Caco-2 (cell line): Measurements from ENCODE around the gene LNPK. TPM values are rescaled to one million over a fixed set of nuclear protein-coding genes. Genes with fewer than 3 reads are reported as not detected.

ENCODE experiments used
- BruUV-seq: library from RNA; stranded (reverse); fragments of 400-500 nt; replicated peaks from 2 replicates; lab custom pipeline; 2021; lab: Mats Ljungman, UMichigan
- CTCF ChIA-PET: fragments of 300-600 bp; sonication (Branson Sonifier 250); formaldehyde crosslinking; loops from one replicate; lab custom pipeline; 2022; ENCODE audit warnings: antibody characterized with exemption; lab: Charles Lee
- POLR2A ChIA-PET: fragments of 300-600 bp; sonication (Branson Sonifier 250); formaldehyde crosslinking; loops from one replicate; lab custom pipeline; 2022; ENCODE audit warnings: antibody characterized with exemption; lab: Charles Lee
- DNase-seq, 2 experiments: peaks; one replicate each; pipeline versions ENCODE4 v3.0.0 to v3.0.0-alpha.2; 2020 to 2022
- H3K27me3 ChIP-seq: replicated peaks from 2 replicates; pipeline ENCODE4 v1.6.0; 2011; ENCODE audit warnings: low read length; ENCODE audit not compliant: control insufficient read depth, insufficient read depth
- H3K36me3 ChIP-seq: 2 replicates; pipeline ENCODE4 v1.5.1; 2011; ENCODE audit warnings: low read length; ENCODE audit not compliant: control insufficient read depth, insufficient read depth
- H3K4me1 ChIP-seq: fragments of 250-450 bp; sonication (Bioruptor Pico); 2 replicates; pipeline ENCODE4 v1.5.1; 2020; ENCODE audit warnings: mild to moderate bottlenecking
- H3K4me3 ChIP-seq: 2 replicates; pipeline ENCODE4 v1.5.1; 2011; ENCODE audit warnings: low read depth, mild to moderate bottlenecking, control low read depth, low read length
- H3K9me3 ChIP-seq: fragments of 250-450 bp; sonication (Bioruptor Pico); 2 replicates; pipeline ENCODE4 v1.5.1; 2020; ENCODE audit warnings: mild to moderate bottlenecking, moderate library complexity
- H3K27ac Mint-ChIP-seq: one replicate; pipeline ENCODE4 v1.8.0; 2022; ENCODE audit warnings: mixed read lengths; ENCODE audit not compliant: unreplicated experiment
- H3K27me3 Mint-ChIP-seq: one replicate; pipeline ENCODE4 v1.8.0; 2022; ENCODE audit warnings: mixed read lengths; ENCODE audit not compliant: insufficient read depth, unreplicated experiment
- H3K36me3 Mint-ChIP-seq: one replicate; pipeline ENCODE4 v1.8.0; 2022; ENCODE audit warnings: mild to moderate bottlenecking, mixed read lengths; ENCODE audit not compliant: insufficient read depth, unreplicated experiment
- H3K4me1 Mint-ChIP-seq: one replicate; pipeline ENCODE4 v1.8.0; 2022; ENCODE audit warnings: low read depth, mixed read lengths; ENCODE audit not compliant: unreplicated experiment
- H3K4me3 Mint-ChIP-seq: one replicate; pipeline ENCODE4 v1.8.0; 2022; ENCODE audit warnings: mild to moderate bottlenecking, moderate library complexity, mixed read lengths; ENCODE audit not compliant: unreplicated experiment
- H3K9me3 Mint-ChIP-seq: one replicate; pipeline ENCODE4 v1.8.0; 2022; ENCODE audit warnings: mixed read lengths; ENCODE audit not compliant: unreplicated experiment
- intact Hi-C: fragments of 100-400 bp; cut with micrococcal nuclease; formaldehyde crosslinking; loops from one replicate; pipeline ENCODE4 v1.10.0; 2022; ENCODE audit not compliant: unreplicated experiment
- total RNA-seq: library from RNA; stranded (reverse); gene quantifications from 2 replicates; pipeline ENCODE4 v1.2.3, GENCODE V29; 2022
- TF ChIP-seq, protein P1 (sequence below), 2 experiments: fragments of 200-600 bp in 1 of 2; IDR thresholded peaks; 1 replicate in 1 of 2; 2 replicates in 1 of 2; pipeline versions ENCODE4 v1.5.1 to v1.8.0; 2011 to 2022; ENCODE audit warnings: antibody characterized with exemption in 1 of 2, control low read depth in 1 of 2, inconsistent platforms in 1 of 2, low read depth in 1 of 2, low read length in 1 of 2, mild to moderate bottlenecking in 1 of 2, moderate library complexity in 1 of 2; ENCODE audit not compliant: insufficient read depth in 1 of 2, severe bottlenecking in 1 of 2, unreplicated experiment in 1 of 2

LNPK gene
- total RNA-seq, 1 experiment from 2014 or later = 19.1 TPM

DNA sequence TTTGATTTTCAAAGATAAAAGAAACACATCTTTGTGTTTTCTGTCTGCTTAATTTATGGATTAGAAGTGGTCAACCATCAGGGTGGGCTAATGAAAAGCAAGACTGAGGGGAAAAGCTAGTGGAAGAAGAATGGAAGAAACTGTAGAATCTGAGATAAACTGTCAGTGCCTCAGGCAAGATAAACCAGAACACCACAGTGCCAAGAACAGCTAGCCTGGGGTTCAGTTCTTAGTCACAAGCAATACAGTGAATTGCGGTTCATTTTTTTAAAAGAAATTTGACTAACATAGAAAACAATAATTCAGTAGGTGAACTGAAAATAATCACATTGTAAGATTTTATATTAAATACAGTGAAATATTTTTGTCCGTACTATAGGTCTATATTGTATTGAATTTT lies 22.0 kb upstream of the LNPK start:
- no peak overlapping the region for H3K27ac Mint-ChIP-seq

DNA sequence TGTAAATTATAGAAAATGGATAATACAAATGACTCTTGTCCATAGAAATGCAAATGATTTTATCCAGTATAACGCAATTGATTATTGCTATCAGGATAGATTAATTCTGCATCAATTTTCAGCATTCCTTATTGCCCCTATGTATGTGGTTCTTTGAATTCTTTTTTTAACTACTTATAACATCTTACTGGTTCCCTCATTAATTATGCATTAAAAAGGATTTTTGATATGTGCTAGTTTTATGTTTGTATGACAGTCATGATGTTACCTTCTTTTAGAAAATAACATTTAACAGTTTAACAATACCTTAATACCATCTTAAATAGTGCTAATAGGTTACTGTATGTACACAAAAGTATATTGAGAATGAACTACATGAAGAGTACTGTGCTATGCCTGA lies 20.0 kb upstream of the LNPK start:
- H3K4me1 ChIP-seq = no peaks in the 10 kb centered on the region
- no peak overlapping the region for H3K4me3 ChIP-seq
- no peak for DNase-seq
- H3K36me3 ChIP-seq = no peaks in the 10 kb centered on the region
- H3K9me3 Mint-ChIP-seq = no peaks in the 10 kb centered on the region
- intact Hi-C loops = no loop called here
- no peaks in the 10 kb centered on the region for H3K4me1 Mint-ChIP-seq
- BruUV-seq = no TSS peak
- H3K36me3 Mint-ChIP-seq = no peaks in the 10 kb centered on the region
- H3K27me3 ChIP-seq = no peaks in the 10 kb centered on the region
- H3K9me3 ChIP-seq = no peaks in the 10 kb centered on the region
- no peak overlapping the region for H3K27ac Mint-ChIP-seq
- ChIA-PET POLR2A (no interaction called here), CTCF (no interaction called here)
- no peak overlapping the region for H3K4me3 Mint-ChIP-seq
- peaks cover 10% of the 10 kb centered on the region for H3K27me3 Mint-ChIP-seq
- TF ChIP-seq, protein P1, sequence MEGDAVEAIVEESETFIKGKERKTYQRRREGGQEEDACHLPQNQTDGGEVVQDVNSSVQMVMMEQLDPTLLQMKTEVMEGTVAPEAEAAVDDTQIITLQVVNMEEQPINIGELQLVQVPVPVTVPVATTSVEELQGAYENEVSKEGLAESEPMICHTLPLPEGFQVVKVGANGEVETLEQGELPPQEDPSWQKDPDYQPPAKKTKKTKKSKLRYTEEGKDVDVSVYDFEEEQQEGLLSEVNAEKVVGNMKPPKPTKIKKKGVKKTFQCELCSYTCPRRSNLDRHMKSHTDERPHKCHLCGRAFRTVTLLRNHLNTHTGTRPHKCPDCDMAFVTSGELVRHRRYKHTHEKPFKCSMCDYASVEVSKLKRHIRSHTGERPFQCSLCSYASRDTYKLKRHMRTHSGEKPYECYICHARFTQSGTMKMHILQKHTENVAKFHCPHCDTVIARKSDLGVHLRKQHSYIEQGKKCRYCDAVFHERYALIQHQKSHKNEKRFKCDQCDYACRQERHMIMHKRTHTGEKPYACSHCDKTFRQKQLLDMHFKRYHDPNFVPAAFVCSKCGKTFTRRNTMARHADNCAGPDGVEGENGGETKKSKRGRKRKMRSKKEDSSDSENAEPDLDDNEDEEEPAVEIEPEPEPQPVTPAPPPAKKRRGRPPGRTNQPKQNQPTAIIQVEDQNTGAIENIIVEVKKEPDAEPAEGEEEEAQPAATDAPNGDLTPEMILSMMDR (IDR thresholded peaks at IDR 0.05; ENCODE audit: insufficient read depth in 1 of 2, low read depth in 1 of 2, low read length in 1 of 2, severe bottlenecking in 1 of 2, unreplicated experiment in 1 of 2) = no peak

More for the DNA sequence above, 22.0 kb upstream of the LNPK start:
- intact Hi-C loops = no loop called here
- H3K9me3 Mint-ChIP-seq = no peaks in the 10 kb centered on the region
- H3K4me3 Mint-ChIP-seq = no peak overlapping the region
- H3K4me1 Mint-ChIP-seq = no peaks in the 10 kb centered on the region
- H3K4me3 ChIP-seq = no peak overlapping the region
- peaks cover 13% of the 10 kb centered on the region for H3K27me3 Mint-ChIP-seq
- no peaks in the 10 kb centered on the region for H3K4me1 ChIP-seq
- BruUV-seq = no TSS peak
- H3K9me3 ChIP-seq = no peaks in the 10 kb centered on the region
- H3K36me3 ChIP-seq = no peaks in the 10 kb centered on the region
- POLR2A ChIA-PET = no interaction called here
- CTCF ChIA-PET = no interaction called here
- no peak for DNase-seq
- TF ChIP-seq, protein P1 (IDR thresholded peaks at IDR 0.05; ENCODE audit: insufficient read depth in 1 of 2, low read depth in 1 of 2, low read length in 1 of 2, severe bottlenecking in 1 of 2, unreplicated experiment in 1 of 2) = no peak
- H3K27me3 ChIP-seq = no peaks in the 10 kb centered on the region
- H3K36me3 Mint-ChIP-seq = no peaks in the 10 kb centered on the region

DNA sequence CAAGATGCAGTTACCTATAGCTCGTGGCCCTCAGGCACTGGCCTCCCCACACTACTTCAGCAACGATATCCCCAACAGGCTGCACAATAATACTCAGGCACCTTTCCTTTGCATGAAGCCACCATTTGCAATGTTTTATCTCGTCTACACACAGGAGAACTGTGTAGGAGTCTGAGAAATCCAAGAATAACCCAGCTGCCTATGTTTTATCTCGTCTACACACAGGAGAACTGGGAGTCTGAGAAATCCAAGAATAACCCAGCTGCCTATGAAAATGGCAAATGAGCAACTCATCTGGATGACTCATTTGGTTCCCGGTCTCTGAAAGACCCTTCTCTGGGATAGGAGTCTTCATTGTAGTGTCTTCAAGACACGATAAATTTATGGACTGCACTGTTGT lies 18.3 kb upstream of the LNPK start:
- Histone ChIP-seq H3K4me3 (no peak overlapping the region), H3K9me3 (no peaks in the 10 kb centered on the region), H3K36me3 (no peaks in the 10 kb centered on the region), H3K27me3 (no peaks in the 10 kb centered on the region), H3K4me1 (no peaks in the 10 kb centered on the region)
- POLR2A ChIA-PET = no interaction called here
- intact Hi-C loops = no loop called here
- TF ChIP-seq, protein P1 (IDR thresholded peaks at IDR 0.05; ENCODE audit: insufficient read depth in 1 of 2, low read depth in 1 of 2, low read length in 1 of 2, severe bottlenecking in 1 of 2, unreplicated experiment in 1 of 2) = no peak
- peaks cover 4% of the 10 kb centered on the region for H3K27me3 Mint-ChIP-seq
- no peak for DNase-seq
- BruUV-seq = no TSS peak
- H3K4me1 Mint-ChIP-seq = no peaks in the 10 kb centered on the region
- CTCF ChIA-PET = no interaction called here
- H3K36me3 Mint-ChIP-seq = no peaks in the 10 kb centered on the region
- H3K9me3 Mint-ChIP-seq = no peaks in the 10 kb centered on the region
- H3K4me3 Mint-ChIP-seq = no peak overlapping the region
- H3K27ac Mint-ChIP-seq = no peak overlapping the region
